SK-N-SH (cell line): ENCODE results near the gene KIAA2012. TPM values are rescaled to one million over a fixed set of nuclear protein-coding genes. Genes with fewer than 3 reads are reported as not detected.

Experiments used
- CTCF ChIA-PET: fragments of 300-600, 350-600 bp; formaldehyde crosslinking; extraction: SDS; loops from one replicate; lab custom pipeline; 2021; lab: Yijun Ruan, JAX
- POLR2A ChIA-PET: fragments of 350-600 bp; sonication (Branson Sonifier 250); formaldehyde crosslinking; extraction: SDS; loops from one replicate; lab custom pipeline; 2020; ENCODE audit warnings: antibody characterized with exemption, inconsistent platforms; lab: Yijun Ruan, JAX
- DNase-seq: peaks from one replicate; pipeline ENCODE4 v3.0.0; 2012
- H2AFZ ChIP-seq: fragments of 200-600 bp; sonication (generic); 2 replicates; pipeline ENCODE4 v1.8.1; 2016; ENCODE audit warnings: antibody characterized with exemption, mild to moderate bottlenecking, low read depth
- H3F3A ChIP-seq: fragments of 200-600 bp; sonication (generic); replicated peaks from 2 replicates; pipeline ENCODE3; 2016; ENCODE audit warnings: antibody characterized with exemption, mild to moderate bottlenecking; ENCODE audit not compliant: insufficient read depth
- H3K27ac ChIP-seq, 2 experiments: fragments of 200-500 bp in 1 of 2; fragments of 200-600 bp in 1 of 2; sonication (Bioruptor generic) in 1 of 2; sonication (generic), shearing (Covaris generic) in 1 of 2; 2 replicates each; pipeline versions ENCODE4 v1.5.1 to v1.6.1; 2014 to 2016; ENCODE audit warnings: low read depth in 2 of 2, inconsistent platforms in 1 of 2, low read length in 1 of 2, mild to moderate bottlenecking in 1 of 2, mixed read lengths in 1 of 2
- H3K27me3 ChIP-seq: fragments of 200-600 bp; sonication (generic), shearing (Covaris generic); 2 replicates; pipeline ENCODE4 v1.6.1; 2016; ENCODE audit warnings: mixed run types; ENCODE audit not compliant: insufficient read depth
- H3K36me3 ChIP-seq, 2 experiments: fragments of 200-500 bp in 1 of 2; fragments of 200-600 bp in 1 of 2; sonication (Bioruptor generic) in 1 of 2; sonication (generic) in 1 of 2; replicated peaks in 1 of 2; 2 replicates each; pipeline versions ENCODE3 to v1.5.1; 2014 to 2016; ENCODE audit warnings: low read length in 1 of 2, mild to moderate bottlenecking in 1 of 2; ENCODE audit not compliant: insufficient read depth in 2 of 2, control insufficient read depth in 1 of 2
- H3K4me1 ChIP-seq, 2 experiments: fragments of 200-500 bp in 1 of 2; fragments of 200-600 bp in 1 of 2; sonication (Bioruptor generic) in 1 of 2; sonication (generic), shearing (Covaris generic) in 1 of 2; 2 replicates each; pipeline versions ENCODE4 v1.5.1 to v1.6.1; 2014 to 2016; ENCODE audit warnings: low read depth in 1 of 2, low read length in 1 of 2, mixed run types in 1 of 2; ENCODE audit not compliant: insufficient read depth in 2 of 2, control insufficient read depth in 1 of 2
- H3K4me2 ChIP-seq: fragments of 200-600 bp; sonication (generic), shearing (Covaris generic); 2 replicates; pipeline ENCODE4 v1.6.1; 2017; ENCODE audit warnings: mixed run types
- H3K4me3 ChIP-seq, 2 experiments: fragments of 200-500 bp in 1 of 2; fragments of 200-600 bp in 1 of 2; sonication (Bioruptor generic) in 1 of 2; sonication (generic), shearing (Covaris generic) in 1 of 2; 2 replicates each; pipeline versions ENCODE4 v1.5.1 to v1.8.1; 2014 to 2016; ENCODE audit warnings: low read depth in 2 of 2, inconsistent platforms in 1 of 2, low read length in 1 of 2, mild to moderate bottlenecking in 1 of 2, mixed read lengths in 1 of 2, moderate library complexity in 1 of 2
- H3K79me2 ChIP-seq: fragments of 200-600 bp; sonication (generic); 2 replicates; pipeline ENCODE4 v1.8.1; 2017; ENCODE audit warnings: mild to moderate bottlenecking; ENCODE audit not compliant: insufficient read depth
- H3K9ac ChIP-seq: fragments of 200-600 bp; sonication (generic); 2 replicates; pipeline ENCODE4 v1.6.1; 2017; ENCODE audit warnings: mixed run types
- H3K9me2 ChIP-seq: fragments of 200-600 bp; sonication (generic); 2 replicates; pipeline ENCODE4 v1.6.1; 2017; ENCODE audit warnings: mixed run types
- H3K9me3 ChIP-seq: fragments of 200-600 bp; sonication (generic); 2 replicates; pipeline ENCODE4 v1.6.1; 2017; ENCODE audit warnings: mixed run types, mild to moderate bottlenecking, moderate library complexity
- H4K20me1 ChIP-seq: fragments of 200-600 bp; sonication (generic); 2 replicates; pipeline ENCODE4 v1.6.1; 2017; ENCODE audit warnings: mild to moderate bottlenecking, mixed run types; ENCODE audit not compliant: insufficient read depth
- CHD2 ChIP-seq: fragments of 150-350 bp; IDR thresholded peaks from 2 replicates; pipeline ENCODE4 v1.6.1; 2018; ENCODE audit warnings: low read length; ENCODE audit not compliant: partially characterized antibody
- EZH2phosphoT487 ChIP-seq: fragments of 200-600 bp; sonication (generic); IDR thresholded peaks from 2 replicates; pipeline ENCODE4 v1.6.1; 2017; ENCODE audit warnings: low read depth, mixed run types, mild to moderate bottlenecking, antibody characterized with exemption, moderate library complexity, borderline replicate concordance
- FOSL2 ChIP-seq: IDR thresholded peaks from 2 replicates; pipeline ENCODE4 v1.4.0; 2012; ENCODE audit warnings: low read depth, mild to moderate bottlenecking, moderate library complexity, borderline replicate concordance
- FOXM1 ChIP-seq: IDR thresholded peaks from 2 replicates; pipeline ENCODE4 v1.4.0; 2012; ENCODE audit warnings: low read depth, mild to moderate bottlenecking
- GABPA ChIP-seq: IDR thresholded peaks from 2 replicates; pipeline ENCODE4 v1.4.0; 2012; ENCODE audit warnings: low read depth, mild to moderate bottlenecking
- MEF2A ChIP-seq: IDR thresholded peaks from 2 replicates; pipeline ENCODE4 v1.4.0; 2012; ENCODE audit warnings: low read depth, borderline replicate concordance
- NFIC ChIP-seq: IDR thresholded peaks from 2 replicates; pipeline ENCODE4 v1.4.0; 2012; ENCODE audit warnings: borderline replicate concordance
- RAD21 ChIP-seq: IDR thresholded peaks from 2 replicates; pipeline ENCODE4 v1.6.1; 2012; ENCODE audit warnings: mild to moderate bottlenecking, low read length
- RXRA ChIP-seq: IDR thresholded peaks from 2 replicates; pipeline ENCODE4 v1.4.0; 2012; ENCODE audit warnings: low read depth, mild to moderate bottlenecking, borderline replicate concordance
- SIN3A ChIP-seq: IDR thresholded peaks from 2 replicates; pipeline ENCODE4 v1.6.1; 2012; ENCODE audit warnings: low read depth, mild to moderate bottlenecking, low read length, moderate library complexity, borderline replicate concordance
- SMC3 ChIP-seq: IDR thresholded peaks from 2 replicates; pipeline ENCODE4 v1.6.1; 2012; ENCODE audit warnings: low read depth, low read length, improper control_type of control experiment
- TEAD4 ChIP-seq: IDR thresholded peaks from 2 replicates; pipeline ENCODE4 v1.4.0; 2012; ENCODE audit warnings: mild to moderate bottlenecking, borderline replicate concordance; ENCODE audit not compliant: insufficient read depth
- WGBS: methylation state at CpG from one replicate; pipeline ENCODE4 v1.1.6; 2017; ENCODE audit warnings: low lambda C conversion rate; 5-methylcytosine and 5-hydroxymethylcytosine counted together
- polyA plus RNA-seq, 3 experiments: library from polyadenylated mRNA; depleted of rRNA; stranded (reverse); fragments of >200 nt; gene quantifications; 2 replicates each; pipeline ENCODE4 v1.2.3, GENCODE V29; 2012
- TF ChIP-seq, protein P1 (sequence below): fragments of 200-600 bp; sonication (generic); IDR thresholded peaks from 2 replicates; pipeline ENCODE4 v1.6.1; 2017; ENCODE audit warnings: antibody characterized with exemption, mild to moderate bottlenecking, moderate library complexity
- TF ChIP-seq, protein P2 (sequence below): IDR thresholded peaks from 2 replicates; pipeline ENCODE4; 2012
- TF ChIP-seq, protein P3 (sequence below): IDR thresholded peaks from 2 replicates; pipeline ENCODE4 v1.4.0; 2012; ENCODE audit warnings: low read depth, borderline replicate concordance

Gene KIAA2012
- polyA plus RNA-seq, 1 of the 3 experiments (the other 2 are of a cell fraction), result 0.07 TPM

DNA sequence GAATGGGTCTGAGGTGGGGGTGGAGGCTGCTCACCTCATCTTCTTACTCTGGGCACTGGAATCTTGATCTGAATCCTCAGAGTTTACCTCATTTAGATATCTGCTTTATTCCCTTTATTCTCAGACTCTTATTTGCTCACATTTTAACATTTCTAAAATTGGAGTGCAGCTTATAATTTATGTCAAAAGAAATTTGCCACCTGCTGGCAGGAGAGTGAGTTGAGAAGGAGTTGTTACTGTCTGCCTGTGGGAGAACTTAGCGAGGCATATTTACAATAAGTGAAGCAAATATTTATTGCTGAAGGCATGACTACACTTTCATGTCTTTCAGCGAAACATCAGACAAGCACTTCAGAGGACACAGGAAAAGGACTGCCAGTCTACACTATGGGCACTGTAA is 16.4 kb upstream of the KIAA2012 start:
- H3K27me3 ChIP-seq, result no peaks in the 10 kb centered on the region
- H3K9ac ChIP-seq, result no peak overlapping the region
- no peak overlapping the region for H3K4me3 ChIP-seq
- H3K36me3 ChIP-seq, result no peaks in the 10 kb centered on the region
- H3F3A ChIP-seq, result no peaks in the 10 kb centered on the region
- H3K27ac ChIP-seq, result no peak overlapping the region
- TF ChIP-seq TEAD4 (no peak), FOXM1 (no peak), SMC3 (peak; percentile 38; the same call in 1 of the 2 replicates), EZH2phosphoT487 (no peak), NFIC (no peak), SIN3A (no peak), RAD21 (peak; percentile 44; the same call in 1 of the 2 replicates), CHD2 (no peak), RXRA (no peak), GABPA (no peak), MEF2A (no peak)
- TF ChIP-seq, protein P1, sequence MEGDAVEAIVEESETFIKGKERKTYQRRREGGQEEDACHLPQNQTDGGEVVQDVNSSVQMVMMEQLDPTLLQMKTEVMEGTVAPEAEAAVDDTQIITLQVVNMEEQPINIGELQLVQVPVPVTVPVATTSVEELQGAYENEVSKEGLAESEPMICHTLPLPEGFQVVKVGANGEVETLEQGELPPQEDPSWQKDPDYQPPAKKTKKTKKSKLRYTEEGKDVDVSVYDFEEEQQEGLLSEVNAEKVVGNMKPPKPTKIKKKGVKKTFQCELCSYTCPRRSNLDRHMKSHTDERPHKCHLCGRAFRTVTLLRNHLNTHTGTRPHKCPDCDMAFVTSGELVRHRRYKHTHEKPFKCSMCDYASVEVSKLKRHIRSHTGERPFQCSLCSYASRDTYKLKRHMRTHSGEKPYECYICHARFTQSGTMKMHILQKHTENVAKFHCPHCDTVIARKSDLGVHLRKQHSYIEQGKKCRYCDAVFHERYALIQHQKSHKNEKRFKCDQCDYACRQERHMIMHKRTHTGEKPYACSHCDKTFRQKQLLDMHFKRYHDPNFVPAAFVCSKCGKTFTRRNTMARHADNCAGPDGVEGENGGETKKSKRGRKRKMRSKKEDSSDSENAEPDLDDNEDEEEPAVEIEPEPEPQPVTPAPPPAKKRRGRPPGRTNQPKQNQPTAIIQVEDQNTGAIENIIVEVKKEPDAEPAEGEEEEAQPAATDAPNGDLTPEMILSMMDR, result peak; percentile 54
- TF ChIP-seq, protein P2, sequence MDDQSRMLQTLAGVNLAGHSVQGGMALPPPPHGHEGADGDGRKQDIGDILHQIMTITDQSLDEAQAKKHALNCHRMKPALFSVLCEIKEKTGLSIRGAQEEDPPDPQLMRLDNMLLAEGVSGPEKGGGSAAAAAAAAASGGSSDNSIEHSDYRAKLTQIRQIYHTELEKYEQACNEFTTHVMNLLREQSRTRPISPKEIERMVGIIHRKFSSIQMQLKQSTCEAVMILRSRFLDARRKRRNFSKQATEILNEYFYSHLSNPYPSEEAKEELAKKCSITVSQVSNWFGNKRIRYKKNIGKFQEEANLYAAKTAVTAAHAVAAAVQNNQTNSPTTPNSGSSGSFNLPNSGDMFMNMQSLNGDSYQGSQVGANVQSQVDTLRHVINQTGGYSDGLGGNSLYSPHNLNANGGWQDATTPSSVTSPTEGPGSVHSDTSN, result no peak
- TF ChIP-seq, protein P3, sequence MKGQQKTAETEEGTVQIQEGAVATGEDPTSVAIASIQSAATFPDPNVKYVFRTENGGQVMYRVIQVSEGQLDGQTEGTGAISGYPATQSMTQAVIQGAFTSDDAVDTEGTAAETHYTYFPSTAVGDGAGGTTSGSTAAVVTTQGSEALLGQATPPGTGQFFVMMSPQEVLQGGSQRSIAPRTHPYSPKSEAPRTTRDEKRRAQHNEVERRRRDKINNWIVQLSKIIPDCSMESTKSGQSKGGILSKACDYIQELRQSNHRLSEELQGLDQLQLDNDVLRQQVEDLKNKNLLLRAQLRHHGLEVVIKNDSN, result no peak
- no peak for DNase-seq
- no peaks in the 10 kb centered on the region for H3K79me2 ChIP-seq
- no peaks in the 10 kb centered on the region for H3K9me2 ChIP-seq
- no peaks in the 10 kb centered on the region for H3K9me3 ChIP-seq
- H3K4me2 ChIP-seq, result no peak overlapping the region
- ChIA-PET POLR2A (no interaction called here), CTCF (interaction anchor here (0.7 to 1.3 kb wide), 4 partner anchors 12 to 196 kb away, joined by 3 to 4 read pairs (median 4); no protein-coding TSS in a partner anchor)
- peaks cover 7 to 11% of the 10 kb centered on the region in 2 experiments; a peak in 3 of 4 replicates for H3K4me1 ChIP-seq
- no peak overlapping the region for H2AFZ ChIP-seq
- no peaks in the 10 kb centered on the region for H4K20me1 ChIP-seq
- WGBS, result 83% methylated on average over 2 of the region's 2 CpGs

DNA sequence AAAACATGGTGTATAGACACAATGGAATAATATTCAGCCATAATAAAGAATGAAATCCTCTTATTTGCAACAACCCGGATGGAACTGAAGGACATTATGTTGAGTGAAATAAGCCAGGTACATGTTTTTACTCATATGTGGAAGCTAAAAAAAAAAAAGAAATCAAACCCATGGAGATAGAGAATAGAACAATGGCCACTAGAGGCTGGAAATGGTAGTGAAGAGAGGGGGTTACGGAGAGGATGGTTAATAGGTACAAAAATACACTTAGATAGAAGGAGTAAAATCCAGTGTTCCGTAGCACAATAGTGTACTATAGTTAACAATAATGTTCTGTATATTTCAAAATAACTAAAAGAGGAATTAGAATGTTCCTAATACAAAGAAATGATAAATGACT is 12.8 kb upstream of the KIAA2012 start:
- POLR2A ChIA-PET, result no interaction called here
- H3F3A ChIP-seq, result peaks cover 24% of the 10 kb centered on the region
- CTCF ChIA-PET, result interaction anchor here (1.0 to 2.5 kb wide), 2 partner anchors 13 to 16 kb away, joined by 3 to 8 read pairs; partner anchors contain the start of gene KIAA2012
- H3K27me3 ChIP-seq, result no peaks in the 10 kb centered on the region
- TF ChIP-seq, protein P1, result peak; percentile 51
- TF ChIP-seq FOSL2, result no peak
- H3K4me1 ChIP-seq, result peaks cover 13 to 15% of the 10 kb centered on the region in 2 experiments; a peak in 2 of 4 replicates
- no peaks in the 10 kb centered on the region for H3K9me3 ChIP-seq
- H4K20me1 ChIP-seq, result no peaks in the 10 kb centered on the region
- no peak overlapping the region for H3K9ac ChIP-seq
- no peak for DNase-seq
- WGBS, result 66% methylated on average over 3 of the region's 3 CpGs
- H3K4me2 ChIP-seq, result no peak overlapping the region
- H2AFZ ChIP-seq, result no peak overlapping the region
- H3K79me2 ChIP-seq, result no peaks in the 10 kb centered on the region
- H3K9me2 ChIP-seq, result no peaks in the 10 kb centered on the region
- no peaks in the 10 kb centered on the region for H3K36me3 ChIP-seq
- H3K27ac ChIP-seq, result no peak overlapping the region
- H3K4me3 ChIP-seq, result no peak overlapping the region
